GM19025 (cell line): ENCODE data around the gene STT3A.

Experiments
- ATAC-seq: cut with Tn5 transposase; IDR thresholded peaks from one replicate; pipeline ENCODE4 v1.9.1; 2021; ENCODE audit warnings: mild to moderate bottlenecking, low read depth, moderate library complexity; ENCODE audit not compliant: unreplicated experiment

Gene STT3A

DNA sequence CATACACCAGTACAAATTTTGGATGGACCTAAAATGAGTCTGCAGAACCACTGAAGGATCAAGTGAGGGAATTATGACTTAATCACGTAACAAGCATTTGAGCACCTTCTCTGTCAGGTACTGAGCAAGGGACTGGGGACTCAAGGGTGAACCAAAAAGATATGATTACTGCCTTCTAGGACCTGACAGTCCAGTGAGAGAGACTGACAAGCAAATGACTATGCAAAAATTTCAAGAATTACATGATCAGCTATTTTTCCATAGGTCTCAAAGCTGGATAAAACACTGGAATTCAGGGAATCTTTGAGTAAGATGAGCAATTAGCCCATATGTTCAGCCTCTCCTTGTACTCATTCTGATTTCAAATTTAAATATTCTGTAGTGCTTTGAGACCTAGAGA is 5.2 kb upstream of the STT3A start:
- no peak for ATAC-seq

DNA sequence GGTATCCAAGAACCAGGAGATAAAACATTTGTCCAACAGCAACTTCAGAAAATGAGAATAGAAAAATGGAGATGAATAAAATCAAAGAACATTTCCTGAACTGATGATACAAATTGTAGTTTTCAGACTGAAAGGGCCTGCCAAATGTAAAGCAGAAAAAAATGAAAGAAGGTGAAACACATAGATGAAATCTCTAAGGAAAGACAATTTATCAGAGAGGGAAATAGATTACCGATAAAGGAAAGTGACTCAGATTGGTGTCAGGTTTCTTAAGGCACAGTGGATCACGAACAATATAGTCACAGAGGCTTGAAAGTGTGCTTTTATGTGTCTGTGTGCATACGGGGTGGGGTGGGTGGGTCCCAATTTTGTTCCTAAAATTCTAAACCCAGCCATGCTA is 4.1 kb upstream of the STT3A start:
- no peak for ATAC-seq

GRCh38 chr11:125591649-125592304 is 875 bp upstream of the STT3A start:
- ATAC-seq: peak; percentile 2

GRCh38 chr11:125593114-125593820 is 615 bp downstream of the STT3A start:
- no peak for ATAC-seq

GRCh38 chr11:125594958-125595357 is 2.3 kb downstream of the STT3A start:
- no peak for ATAC-seq

DNA sequence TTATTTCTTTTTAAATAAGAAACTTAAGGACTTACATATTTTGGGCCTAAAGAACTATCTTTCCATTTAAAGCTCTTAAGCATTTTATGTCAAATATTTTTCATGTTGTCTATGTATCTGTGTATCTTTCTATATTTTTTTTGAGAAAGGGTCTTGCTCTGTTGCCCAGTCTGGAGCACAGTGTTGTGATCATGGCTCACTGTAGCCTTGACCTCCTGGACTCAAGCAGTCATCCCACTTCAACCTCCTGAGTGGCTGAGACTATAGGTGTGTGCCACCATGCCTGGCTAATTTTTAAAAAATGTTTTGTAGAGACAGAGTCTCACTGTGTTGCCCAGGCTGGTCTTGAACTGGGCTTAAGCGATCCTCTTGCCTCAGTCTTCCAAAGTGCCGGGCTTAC is 8.0 kb downstream of the STT3A start:
- no peak for ATAC-seq

DNA sequence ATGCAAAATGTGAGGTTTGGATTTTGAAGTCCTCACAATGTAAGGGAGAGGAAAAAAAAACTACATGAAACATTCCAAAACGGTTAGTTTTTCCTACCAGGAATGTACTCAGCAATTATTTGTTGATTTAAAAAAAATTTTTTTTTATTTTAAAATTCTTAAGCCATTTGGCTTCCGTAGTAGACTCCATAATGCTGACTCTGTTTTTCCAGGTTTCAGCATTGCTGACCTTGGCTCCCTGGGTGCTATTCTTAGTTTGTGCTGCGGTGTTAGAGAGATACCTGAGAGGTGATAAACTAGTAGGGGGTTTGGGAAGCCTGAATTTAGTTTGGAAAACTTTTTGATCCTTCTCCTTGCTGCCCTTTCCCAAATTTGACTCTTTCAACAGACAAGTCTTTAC is 10.6 kb downstream of the STT3A start:
- ATAC-seq: no peak

DNA sequence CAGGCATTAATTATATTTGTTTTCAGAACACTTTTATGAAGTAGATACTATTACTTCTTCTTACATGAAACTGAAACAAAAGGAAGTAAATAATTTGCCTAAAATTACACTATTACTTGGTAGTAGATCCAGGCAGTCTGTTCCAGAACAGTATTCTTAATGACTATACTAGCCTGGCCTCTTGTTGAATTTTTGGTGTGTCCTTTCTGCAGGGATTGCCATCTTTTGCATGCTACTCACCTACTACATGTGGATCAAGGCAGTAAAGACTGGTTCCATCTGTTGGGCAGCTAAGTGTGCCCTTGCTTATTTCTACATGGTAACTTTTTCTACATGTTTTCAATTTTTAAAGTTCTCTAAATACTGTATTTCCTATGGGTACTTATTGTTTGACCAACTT is 12.8 kb downstream of the STT3A start:
- no peak for ATAC-seq

DNA sequence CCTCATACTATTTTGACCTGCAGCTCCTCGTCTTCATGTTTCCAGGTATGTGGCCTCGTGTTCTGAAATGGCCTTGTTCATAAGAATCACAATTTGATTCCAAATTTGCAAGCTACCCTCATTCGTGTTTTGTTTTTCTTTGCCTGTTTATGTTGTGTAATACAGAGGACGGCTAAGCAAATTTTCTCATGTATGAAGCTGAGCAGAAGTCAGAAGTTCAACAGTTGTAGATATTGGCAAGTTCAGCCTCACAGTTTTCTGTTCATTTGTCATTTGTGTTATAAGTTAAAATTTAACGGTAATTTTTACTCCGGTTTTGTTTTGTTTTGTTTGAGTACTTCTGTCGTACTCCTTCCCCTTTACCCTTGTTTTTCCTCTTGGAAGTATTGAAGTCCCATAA is 16.9 kb downstream of the STT3A start:
- ATAC-seq: no peak

DNA sequence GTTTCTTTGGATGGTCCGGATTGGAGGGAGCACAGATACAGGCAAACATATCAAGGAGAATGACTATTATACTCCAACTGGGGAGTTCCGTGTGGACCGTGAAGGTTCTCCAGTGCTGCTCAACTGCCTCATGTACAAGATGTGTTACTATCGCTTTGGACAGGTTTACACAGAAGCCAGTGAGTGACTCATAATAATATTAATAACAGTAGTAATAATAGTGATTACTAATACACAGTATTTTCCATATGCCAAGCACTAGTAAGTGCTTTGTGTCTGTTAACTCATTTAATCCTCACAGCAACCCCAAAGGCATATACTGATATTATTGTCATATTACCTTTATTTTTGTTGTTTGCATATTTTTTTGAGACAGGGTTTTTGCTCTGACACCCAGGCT is 25.7 kb downstream of the STT3A start:
- ATAC-seq: no peak

GRCh38 chr11:125621995-125622394 is 29.3 kb downstream of the STT3A start:
- no peak for ATAC-seq

DNA sequence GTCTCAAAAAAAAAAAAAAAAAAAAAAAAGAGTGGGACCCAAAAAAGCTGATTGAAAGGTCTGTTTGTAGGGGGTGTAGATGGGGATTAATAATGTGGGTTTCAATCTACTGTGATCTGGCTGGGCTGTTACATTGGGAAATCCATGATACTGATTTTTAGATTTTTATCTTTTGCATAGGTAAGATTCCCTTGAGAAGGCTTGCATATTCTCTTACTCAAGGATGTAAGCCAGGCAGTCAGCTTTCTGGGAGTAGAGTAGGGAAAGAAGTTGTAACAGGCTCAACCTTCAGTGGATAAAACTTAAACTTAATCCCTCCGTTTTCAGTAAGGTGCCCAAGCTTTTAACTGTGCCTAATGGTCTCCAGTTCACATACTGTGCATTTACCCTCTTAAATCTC is 30.4 kb downstream of the STT3A start:
- no peak for ATAC-seq

GRCh38 chr11:125624756-125625213 is 32.1 kb downstream of the STT3A start, which contains the start of gene CHEK1:
Gene CHEK1 (plus strand): TSS chr11:125625163. CDS start chr11:125626769, 1,606 bp downstream.
- ATAC-seq: no peak

DNA sequence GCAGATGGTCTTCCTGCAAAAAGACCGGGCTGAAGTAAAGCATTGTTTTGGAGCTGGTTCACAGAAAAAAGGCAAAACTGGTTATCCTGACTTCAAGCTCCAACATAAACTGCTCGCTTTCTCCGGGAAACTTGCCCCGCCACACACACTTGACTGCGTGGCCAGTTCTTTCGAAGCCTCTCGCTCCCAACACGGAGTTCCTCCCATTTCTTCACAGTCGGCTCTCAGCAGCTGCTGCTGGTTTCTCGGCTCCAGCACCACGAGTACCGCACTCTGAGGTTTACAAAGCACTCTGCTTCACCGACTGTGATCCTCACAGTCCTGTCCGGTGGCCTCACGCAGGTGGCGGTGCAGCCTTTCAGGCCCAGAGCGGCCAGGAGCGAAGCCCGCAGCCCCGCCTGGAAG is 32.6 kb downstream of the STT3A start:
- ATAC-seq: no peak

DNA sequence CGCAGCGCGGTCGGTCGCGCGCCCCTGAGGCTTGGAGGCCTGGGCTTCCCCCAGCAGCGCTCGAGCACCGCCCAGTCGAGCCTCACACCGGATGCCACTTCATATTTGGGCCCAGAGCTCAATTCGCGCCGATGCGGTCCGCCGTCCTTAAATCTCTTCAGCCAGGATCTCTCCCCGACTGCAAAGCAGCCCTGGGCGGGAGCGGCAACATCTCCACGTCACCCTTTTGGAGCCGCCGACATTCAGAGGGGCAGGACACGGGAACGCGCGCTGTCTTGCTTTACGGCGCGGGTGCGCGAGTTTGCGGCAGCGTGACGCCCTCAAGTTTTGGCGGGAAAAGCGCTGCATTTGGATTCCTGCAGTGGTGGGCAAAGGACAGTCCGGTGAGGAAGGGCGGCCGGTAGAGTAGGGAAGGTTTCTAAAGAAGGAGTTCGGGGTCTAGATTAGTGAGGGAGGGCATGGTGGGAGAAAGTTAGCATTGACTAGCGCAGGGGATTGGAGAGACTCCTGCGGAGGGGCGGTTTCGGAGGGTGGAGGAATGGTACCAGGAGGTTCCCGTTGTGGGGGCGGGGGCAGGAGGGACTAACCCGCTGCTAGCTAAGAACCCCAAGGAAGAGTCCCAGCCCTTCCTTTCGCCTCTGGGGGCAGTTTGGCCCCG is 33.1 kb downstream of the STT3A start:
- ATAC-seq: peak; percentile 90

DNA sequence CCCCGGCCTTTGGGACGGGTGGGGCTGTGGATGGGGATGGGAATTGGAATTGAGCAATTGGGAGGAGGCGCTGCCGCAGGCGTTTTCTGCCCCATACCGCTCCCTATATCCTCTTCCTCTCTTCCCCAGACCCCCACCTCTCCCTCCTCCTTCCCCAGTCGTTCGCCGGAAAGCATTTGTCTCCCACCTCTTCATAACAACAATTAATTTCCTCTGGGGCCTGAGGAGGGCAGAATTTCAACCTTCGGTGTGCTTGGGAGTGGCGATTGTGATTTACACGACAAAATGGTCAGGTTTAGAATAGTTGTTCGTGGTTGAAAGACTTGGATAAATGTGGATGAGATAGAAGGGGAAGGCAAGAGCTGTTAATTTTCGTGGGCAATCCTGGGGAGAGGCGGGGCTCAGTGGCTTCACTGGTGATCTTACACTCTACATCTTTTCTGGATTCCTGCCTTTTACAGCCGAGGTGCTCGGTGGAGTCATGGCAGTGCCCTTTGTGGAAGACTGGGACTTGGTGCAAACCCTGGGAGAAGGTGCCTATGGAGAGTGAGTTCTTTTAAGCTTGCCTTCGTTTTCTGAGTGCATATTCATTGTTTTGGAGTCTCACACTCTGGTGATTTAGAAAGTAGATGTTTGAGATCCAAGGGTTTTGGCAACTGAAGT is 33.8 kb downstream of the STT3A start:
- peak; percentile 17 for ATAC-seq

DNA sequence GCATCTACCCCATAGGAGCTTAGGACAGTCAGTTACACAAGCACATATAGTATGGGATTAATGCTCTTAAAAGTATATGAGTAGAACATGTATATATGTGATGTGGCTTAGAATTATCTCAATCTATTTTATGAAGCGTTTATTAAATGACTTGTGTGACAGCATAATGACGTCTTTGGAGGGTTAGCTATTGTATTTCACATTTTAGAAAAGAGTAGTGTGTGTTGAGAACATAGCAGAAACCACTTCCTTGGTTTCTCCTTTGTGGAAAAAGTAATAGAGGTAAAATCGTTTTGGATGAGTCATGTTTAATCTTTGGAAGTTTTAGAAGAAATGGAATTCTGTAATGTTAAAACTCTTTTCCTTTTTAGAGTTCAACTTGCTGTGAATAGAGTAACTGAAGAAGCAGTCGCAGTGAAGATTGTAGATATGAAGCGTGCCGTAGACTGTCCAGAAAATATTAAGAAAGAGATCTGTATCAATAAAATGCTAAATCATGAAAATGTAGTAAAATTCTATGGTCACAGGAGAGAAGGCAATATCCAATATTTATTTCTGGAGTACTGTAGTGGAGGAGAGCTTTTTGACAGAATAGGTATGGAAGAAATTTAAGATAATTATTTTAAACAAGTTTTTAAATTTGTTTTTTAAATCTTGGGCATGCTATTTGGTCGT is 34.7 kb downstream of the STT3A start:
- no peak for ATAC-seq

GRCh38 chr11:125637840-125638239 is 45.2 kb downstream of the STT3A start:
- no peak for ATAC-seq

DNA sequence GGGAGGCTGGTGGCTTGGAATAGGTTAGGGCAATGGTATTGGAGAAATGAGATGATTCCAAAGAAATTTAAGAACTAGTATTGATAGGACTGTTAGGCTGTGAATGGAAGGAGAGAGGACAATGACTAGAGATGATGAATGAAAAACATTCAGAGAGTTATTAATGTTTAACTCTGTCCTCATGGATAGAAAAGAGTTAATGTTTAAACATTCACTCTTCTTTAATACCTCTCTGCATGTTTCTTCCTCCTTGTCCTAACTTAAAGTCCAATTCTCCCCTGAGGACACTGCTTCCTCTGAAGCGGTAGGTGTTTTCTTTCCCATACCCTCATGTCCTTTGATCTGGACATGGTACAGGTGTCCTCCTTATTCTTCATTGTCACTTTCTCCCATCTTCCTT is 45.7 kb downstream of the STT3A start:
- no peak for ATAC-seq

GRCh38 chr11:125645871-125646270 is 53.2 kb downstream of the STT3A start:
- ATAC-seq: no peak
